ENCODE measurements around the gene ENO2. TPM values are rescaled to one million over a fixed set of nuclear protein-coding genes. Genes with fewer than 3 reads are reported as not detected.
A peak's percentile ranks its signal among the peaks of the same experiment; 100 is the strongest.
"Not testable (repeated sequence)": the region's sequence is repeated elsewhere in the genome, so short reads cannot be mapped to it uniquely, and the experiment has no call there.

ENO2 gene
- total RNA-seq, 5 donors from 2014 or later (not counting 1 experiment from before 2014, with no cell fraction given): 87.2 to 176 (median 148) TPM

GRCh38 chr12:6889775-6890573 lies 24.4 kb upstream of the ENO2 start:
- H3K36me3 ChIP-seq (ENCODE audit: control insufficient read depth in 2 of 2, extremely low read depth in 1 of 2, insufficient read depth in 1 of 2, low read length in 1 of 2); H3K27me3 Mint-ChIP-seq; H3K36me3 Mint-ChIP-seq; ATAC-seq (replicated peaks in 1 of 4); H3K9me3 Mint-ChIP-seq; CTCF ChIA-PET; DNase-seq; H3K27me3 ChIP-seq (replicated peaks in 1 of 2; ENCODE audit: control insufficient read depth in 2 of 2, extremely low read depth in 1 of 2, insufficient read depth in 2 of 2, low read length in 1 of 2); H3K9me3 ChIP-seq; H3K4me3 ChIP-seq (ENCODE audit: control insufficient read depth in 1 of 2, extremely low read depth in 1 of 2, low read length in 1 of 2): not testable (repeated sequence)
- Mint-ChIP-seq H3K4me3 (peak overlapping the region; percentile 77 to 80 (median 80)), H3K27ac (peak overlapping the region; percentile 89 to 90), H3K4me1 (peaks cover 13 to 15% (median 13%) of the 10 kb centered on the region in 3 donors)
- 95% methylated on average over 14 of the region's 21 CpGs for WGBS (ENCODE audit: insufficient coverage)
- POLR2A ChIA-PET: interaction anchor here in 1 of 2 donors (0.6 kb wide), 2 partner anchors 262 to 1046 kb away, joined by 6 to 7 read pairs; no protein-coding TSS in a partner anchor
- Histone ChIP-seq H3K4me1 (ENCODE audit: control insufficient read depth in 1 of 2, extremely low read depth in 1 of 2, insufficient read depth in 2 of 2, low read length in 2 of 2) (peaks cover 3 to 16% of the 10 kb centered on the region in 2 experiments), H3K27ac (ENCODE audit: low read length) (peak overlapping the region; percentile 78)

DNA sequence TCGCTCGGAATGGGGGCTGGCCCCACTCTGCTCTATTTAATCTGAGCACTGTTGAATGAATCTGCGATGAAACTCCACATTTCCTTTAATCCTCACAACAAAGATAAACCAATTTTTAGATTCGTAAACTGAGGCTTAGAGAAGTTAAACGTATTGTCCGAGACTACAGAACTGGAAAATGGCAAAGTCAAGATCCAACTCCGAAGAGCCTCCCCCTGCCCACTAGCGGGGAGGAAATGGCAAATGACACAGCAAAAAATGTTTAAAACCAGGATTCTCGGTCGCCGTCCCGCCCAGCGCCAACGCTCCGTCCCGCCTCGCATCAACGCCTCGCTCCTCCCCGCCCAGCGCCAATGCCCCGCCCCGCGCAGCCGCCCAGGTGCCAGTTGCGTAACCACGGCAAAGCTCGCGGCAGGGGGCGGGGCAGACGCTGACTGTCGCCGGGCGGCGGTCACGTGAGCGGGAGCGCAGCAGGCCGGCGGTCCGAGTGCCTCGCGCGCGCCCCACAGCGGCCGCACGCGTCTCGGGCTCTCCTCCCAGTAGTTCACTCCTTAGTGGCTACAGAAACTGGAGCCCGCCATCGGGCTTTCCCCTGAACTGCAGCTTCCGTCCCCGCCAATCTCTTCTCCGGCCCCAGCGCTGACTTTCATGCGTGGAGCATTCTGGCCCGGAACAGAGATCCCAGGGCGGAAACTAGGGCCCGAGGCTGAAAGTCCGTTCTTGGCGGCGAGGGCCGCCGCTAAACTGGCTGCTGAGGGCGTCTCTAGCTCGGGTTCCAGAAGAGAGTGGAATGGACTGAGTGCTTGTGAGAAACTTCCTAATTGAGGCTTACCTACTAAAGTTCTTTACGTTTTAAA lies 23.4 kb upstream of the ENO2 start:
- Mint-ChIP-seq H3K4me1 (peaks cover 13 to 15% (median 13%) of the 10 kb centered on the region in 3 donors), H3K27ac (peak overlapping the region; percentile 89 to 90), H3K36me3 (no peaks in the 10 kb centered on the region), H3K9me3 (no peaks in the 10 kb centered on the region), H3K4me3 (peak overlapping the region; percentile 77 to 80 (median 80)), H3K27me3 (no peaks in the 10 kb centered on the region)
- H3K4me1 ChIP-seq (ENCODE audit: control insufficient read depth in 1 of 2, extremely low read depth in 1 of 2, insufficient read depth in 2 of 2, low read length in 2 of 2): peaks cover 3 to 16% of the 10 kb centered on the region in 2 experiments
- peak overlapping the region; percentile 90 for H3K27ac ChIP-seq (ENCODE audit: low read length)
- ChIA-PET CTCF (interaction anchor here (0.5 to 1.7 kb wide), 13 partner anchors 9 to 757 kb away, joined by 3 to 43 read pairs (median 4); partner anchors contain the start of genes C12orf57 (in 1 of the 2), CDCA3 (in 1 of the 2), LRRC23 (in 1 of the 2) and RNU7-1 (in 1 of the 2)), POLR2A (interaction anchor here (0.7 to 1.0 kb wide), 3 partner anchors 22 to 1045 kb away, joined by 3 to 6 read pairs (median 5); partner anchors contain the start of gene SLC2A3 (in 1 of the 2))
- peak overlapping the region; percentile 56 to 71 for H3K4me3 ChIP-seq (ENCODE audit: control insufficient read depth in 1 of 2, extremely low read depth in 1 of 2, low read length in 1 of 2)
- under 1% methylated on average over 56 of the region's 68 CpGs for WGBS (ENCODE audit: insufficient coverage)
- H3K27me3 ChIP-seq (replicated peaks in 1 of 2; ENCODE audit: control insufficient read depth in 2 of 2, extremely low read depth in 1 of 2, insufficient read depth in 2 of 2, low read length in 1 of 2): no peaks in the 10 kb centered on the region
- DNase-seq (peak; percentile 94 to 100 (median 98)), ATAC-seq (replicated peaks in 1 of 4) (peak; percentile 93 to 98 (median 96))
- H3K36me3 ChIP-seq (ENCODE audit: control insufficient read depth in 2 of 2, extremely low read depth in 1 of 2, insufficient read depth in 1 of 2, low read length in 1 of 2): no peaks in the 10 kb centered on the region
- no peaks in the 10 kb centered on the region for H3K9me3 ChIP-seq

DNA sequence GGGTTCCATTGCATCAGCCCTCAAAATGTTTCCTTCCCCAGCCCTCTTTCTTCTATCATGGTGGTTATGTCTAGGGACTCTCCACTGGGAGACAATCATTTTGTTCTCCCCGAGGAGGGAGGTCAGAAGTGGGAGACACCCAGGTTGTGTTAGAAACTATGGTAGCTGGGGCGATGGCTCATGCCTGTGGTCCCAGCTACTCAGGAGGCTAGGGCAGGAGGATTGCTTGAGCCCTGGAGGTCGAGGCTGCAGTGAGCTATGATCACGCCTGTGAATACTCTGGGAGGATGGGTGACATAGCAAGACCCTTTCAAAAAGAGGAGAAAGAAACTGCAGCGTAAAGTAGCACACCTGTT lies 22.8 kb upstream of the ENO2 start:
- Mint-ChIP-seq H3K27ac (peak overlapping the region; percentile 89), H3K36me3 (no peaks in the 10 kb centered on the region), H3K4me1 (peaks cover 13 to 15% (median 13%) of the 10 kb centered on the region in 3 donors), H3K4me3 (peak overlapping the region; percentile 77 to 80 (median 80)), H3K27me3 (no peaks in the 10 kb centered on the region), H3K9me3 (no peaks in the 10 kb centered on the region)
- Histone ChIP-seq H3K9me3 (no peaks in the 10 kb centered on the region), H3K27ac (ENCODE audit: low read length) (peak overlapping the region; percentile 90), H3K36me3 (ENCODE audit: control insufficient read depth in 2 of 2, extremely low read depth in 1 of 2, insufficient read depth in 1 of 2, low read length in 1 of 2) (no peaks in the 10 kb centered on the region), H3K4me1 (ENCODE audit: control insufficient read depth in 1 of 2, extremely low read depth in 1 of 2, insufficient read depth in 2 of 2, low read length in 2 of 2) (peaks cover 3 to 16% of the 10 kb centered on the region in 2 experiments), H3K4me3 (ENCODE audit: control insufficient read depth in 1 of 2, extremely low read depth in 1 of 2, low read length in 1 of 2) (peak overlapping the region; percentile 56 to 71), H3K27me3 (replicated peaks in 1 of 2; ENCODE audit: control insufficient read depth in 2 of 2, extremely low read depth in 1 of 2, insufficient read depth in 2 of 2, low read length in 1 of 2) (no peaks in the 10 kb centered on the region)
- no CpG with 5 or more reads among the region's 5 CpGs for WGBS (ENCODE audit: insufficient coverage)
- peak in 1 of 4 experiments; percentile 1 for ATAC-seq (replicated peaks in 1 of 4)
- ChIA-PET CTCF (interaction anchor here (0.8 to 1.7 kb wide), 13 partner anchors 10 to 52 kb away, joined by 3 to 43 read pairs (median 4); partner anchors contain the start of genes C12orf57 (in 1 of the 2), CDCA3 (in 1 of the 2), LRRC23 (in 1 of the 2) and RNU7-1 (in 1 of the 2)), POLR2A (interaction anchor here (0.6 to 1.0 kb wide), 3 partner anchors 22 to 1045 kb away, joined by 3 to 6 read pairs (median 5); partner anchors contain the start of gene SLC2A3 (in 1 of the 2))
- no peak for DNase-seq

GRCh38 chr12:6892683-6893082 lies 21.7 kb upstream of the ENO2 start:
- H3K27ac ChIP-seq (ENCODE audit: low read length); H3K9me3 ChIP-seq; H3K36me3 ChIP-seq (ENCODE audit: control insufficient read depth in 2 of 2, extremely low read depth in 1 of 2, insufficient read depth in 1 of 2, low read length in 1 of 2); H3K4me3 ChIP-seq (ENCODE audit: control insufficient read depth in 1 of 2, extremely low read depth in 1 of 2, low read length in 1 of 2); ATAC-seq (replicated peaks in 1 of 4); H3K9me3 Mint-ChIP-seq; H3K36me3 Mint-ChIP-seq; DNase-seq; POLR2A ChIA-PET; H3K27me3 Mint-ChIP-seq; H3K27me3 ChIP-seq (replicated peaks in 1 of 2; ENCODE audit: control insufficient read depth in 2 of 2, extremely low read depth in 1 of 2, insufficient read depth in 2 of 2, low read length in 1 of 2): not testable (repeated sequence)
- Mint-ChIP-seq H3K4me3 (peak overlapping the region in 2 of 3 donors; percentile 0 to 80), H3K4me1 (peaks cover 13 to 15% (median 13%) of the 10 kb centered on the region in 3 donors), H3K27ac (peak overlapping the region in 1 of 2 donors; percentile 39)
- 100% methylated on average over 3 of the region's 3 CpGs for WGBS (ENCODE audit: insufficient coverage)
- CTCF ChIA-PET: interaction anchor here in 1 of 2 donors (1.0 kb wide), 1 partner anchor 15 kb away, joined by 3 read pairs; no protein-coding TSS in a partner anchor
- H3K4me1 ChIP-seq (ENCODE audit: control insufficient read depth in 1 of 2, extremely low read depth in 1 of 2, insufficient read depth in 2 of 2, low read length in 2 of 2): peaks cover 3 to 16% of the 10 kb centered on the region in 2 experiments

GRCh38 chr12:6894321-6894720 lies 20.1 kb upstream of the ENO2 start:
- H3K36me3 Mint-ChIP-seq: no peaks in the 10 kb centered on the region
- no peak overlapping the region for H3K4me3 ChIP-seq (ENCODE audit: control insufficient read depth in 1 of 2, extremely low read depth in 1 of 2, low read length in 1 of 2)
- no peak overlapping the region for H3K4me3 Mint-ChIP-seq
- no peaks in the 10 kb centered on the region for H3K36me3 ChIP-seq (ENCODE audit: control insufficient read depth in 2 of 2, extremely low read depth in 1 of 2, insufficient read depth in 1 of 2, low read length in 1 of 2)
- H3K9me3 ChIP-seq: no peaks in the 10 kb centered on the region
- WGBS (ENCODE audit: insufficient coverage): no CpG with 5 or more reads among the region's 3 CpGs
- H3K27me3 Mint-ChIP-seq: no peaks in the 10 kb centered on the region
- peaks cover 13 to 15% (median 14%) of the 10 kb centered on the region in 3 donors for H3K4me1 Mint-ChIP-seq
- ATAC-seq (replicated peaks in 1 of 4): no peak
- H3K4me1 ChIP-seq (ENCODE audit: control insufficient read depth in 1 of 2, extremely low read depth in 1 of 2, insufficient read depth in 2 of 2, low read length in 2 of 2): peaks cover 3 to 16% of the 10 kb centered on the region in 2 experiments
- H3K9me3 Mint-ChIP-seq: no peaks in the 10 kb centered on the region
- no peak overlapping the region for H3K27ac Mint-ChIP-seq
- no peak overlapping the region for H3K27ac ChIP-seq (ENCODE audit: low read length)
- no peak for DNase-seq
- CTCF ChIA-PET: no interaction called here
- POLR2A ChIA-PET: no interaction called here
- no peaks in the 10 kb centered on the region for H3K27me3 ChIP-seq (replicated peaks in 1 of 2; ENCODE audit: control insufficient read depth in 2 of 2, extremely low read depth in 1 of 2, insufficient read depth in 2 of 2, low read length in 1 of 2)

Measured in T-cell (primary cell).